Mononuclear cell (primary cell): Measurements from ENCODE around the gene TRAPPC14. TPM values are rescaled to one million over a fixed set of nuclear protein-coding genes. Genes with fewer than 3 reads are reported as not detected.
"Not testable (repeated sequence)": the region's sequence is repeated elsewhere in the genome, so short reads cannot be mapped to it uniquely, and the experiment has no call there.

Experiments
- H3K27me3 ChIP-seq: 2 replicates; pipeline ENCODE4 v1.6.0; 2011; ENCODE audit warnings: low read length, control low read depth; ENCODE audit not compliant: insufficient read depth
- H3K4me1 ChIP-seq: 2 replicates; pipeline ENCODE4 v1.5.1; 2011; ENCODE audit warnings: mild to moderate bottlenecking, low read length, control low read depth; ENCODE audit not compliant: insufficient read depth
- H3K4me3 ChIP-seq: 2 replicates; pipeline ENCODE4 v1.5.1; 2011; ENCODE audit warnings: mild to moderate bottlenecking, low read length, moderate library complexity
- H3K9me3 ChIP-seq: 2 replicates; pipeline ENCODE4 v1.5.1; 2011; ENCODE audit warnings: low read depth, mild to moderate bottlenecking, control low read depth, low read length
- total RNA-seq: library from RNA; depleted of rRNA; stranded (reverse); fragments of >200 nt; gene quantifications from one replicate; pipeline ENCODE4 v1.2.3, GENCODE V29; 2012

TRAPPC14 gene
- total RNA-seq, result 19.1 TPM

DNA sequence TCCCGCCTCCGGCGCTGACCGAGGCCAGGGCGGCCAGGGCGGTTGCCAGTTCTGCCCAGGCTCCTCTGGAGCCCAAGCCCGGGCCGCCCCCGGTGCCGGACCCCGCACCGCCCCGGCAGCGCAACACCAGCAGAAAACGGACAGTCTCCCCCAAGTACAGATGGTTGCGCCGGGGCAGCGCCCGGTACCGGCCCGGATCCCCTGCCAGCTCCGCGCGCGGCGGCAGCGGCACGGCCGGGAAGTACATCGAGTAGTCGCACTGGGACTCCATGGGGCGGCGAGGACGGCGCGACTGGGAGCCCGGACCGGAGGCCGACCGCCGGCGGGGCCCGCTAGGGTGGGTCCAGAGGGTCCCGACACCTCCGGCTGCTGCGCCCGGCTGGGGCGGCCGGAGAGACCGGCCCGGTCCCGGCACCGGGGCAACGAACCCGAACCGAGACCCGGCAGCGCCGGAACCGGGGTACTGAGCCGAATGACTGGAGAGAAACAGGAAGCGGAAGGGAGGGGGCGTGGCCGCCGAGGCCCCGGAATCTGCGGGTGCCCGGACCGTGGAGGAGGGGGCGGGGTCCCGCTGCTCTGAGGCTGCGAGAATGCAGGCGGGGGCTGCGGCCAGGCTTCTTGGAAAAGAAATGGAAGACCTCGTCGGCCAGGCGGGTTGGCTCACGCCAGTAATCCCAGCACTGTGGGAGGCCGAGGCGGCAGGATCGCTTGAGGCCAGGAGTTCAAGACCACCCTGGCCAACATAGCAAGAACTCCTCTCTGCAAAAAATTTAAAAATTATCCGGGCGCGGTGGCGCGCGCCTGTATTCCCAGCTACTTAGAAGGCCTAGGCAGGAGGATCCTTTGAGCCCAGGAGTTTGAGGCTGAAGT lies at the start of gene TRAPPC14:
TSS of gene TRAPPC14 (minus strand) at position 495 of the 870 bp plus-strand sequence. CDS start at position 271, 224 bp downstream.
- H3K4me1 ChIP-seq, result peaks cover 59% of the 10 kb centered on the region
- H3K4me3 ChIP-seq, result peak within 1 kb of the TSS; percentile 83
- no peaks in the 10 kb centered on the region for H3K27me3 ChIP-seq
- H3K9me3 ChIP-seq, result no peaks in the 10 kb centered on the region

- H3K9me3 ChIP-seq, result no peaks in the 10 kb centered on the region
- peaks cover 17% of the 10 kb centered on the region for H3K4me1 ChIP-seq
- H3K4me3 ChIP-seq, result no peak overlapping the region
- H3K27me3 ChIP-seq, result no peaks in the 10 kb centered on the region
Measured at GRCh38 chr7:100204454-100204853, 45.9 kb upstream of the TRAPPC14 start.

- H3K27me3 ChIP-seq, result no peaks in the 10 kb centered on the region
Measured at GRCh38 chr7:100200693-100201092, 42.2 kb upstream of the TRAPPC14 start.

DNA sequence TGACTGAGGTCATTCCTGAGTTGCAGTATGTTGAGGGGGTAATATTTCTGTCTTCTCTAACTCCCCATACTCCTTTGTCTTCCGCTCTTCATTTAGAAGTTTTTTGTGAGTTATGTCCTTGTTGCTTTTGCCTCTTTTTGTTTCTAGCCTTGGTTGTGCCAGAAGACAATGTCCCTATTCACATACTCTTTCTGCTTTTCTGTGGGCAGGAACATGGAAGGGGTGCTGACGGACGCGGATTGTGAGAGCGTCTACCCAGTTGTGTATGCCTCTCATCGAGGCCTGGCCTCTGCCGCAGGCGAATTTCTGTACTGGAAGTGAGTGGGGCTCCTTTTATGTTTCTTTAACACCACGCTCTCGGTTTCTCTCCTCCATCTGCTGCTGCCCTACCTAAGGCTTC lies 39.7 kb upstream of the TRAPPC14 start:
- H3K4me1 ChIP-seq, result peaks cover 11% of the 10 kb centered on the region
- H3K27me3 ChIP-seq, result no peaks in the 10 kb centered on the region
- no peaks in the 10 kb centered on the region for H3K9me3 ChIP-seq
- no peak overlapping the region for H3K4me3 ChIP-seq

More at GRCh38 chr7:100200693-100201092, 42.2 kb upstream of the TRAPPC14 start:
- Histone ChIP-seq H3K4me3 (no peak overlapping the region), H3K4me1 (peaks cover 5% of the 10 kb centered on the region), H3K9me3 (no peaks in the 10 kb centered on the region)

DNA sequence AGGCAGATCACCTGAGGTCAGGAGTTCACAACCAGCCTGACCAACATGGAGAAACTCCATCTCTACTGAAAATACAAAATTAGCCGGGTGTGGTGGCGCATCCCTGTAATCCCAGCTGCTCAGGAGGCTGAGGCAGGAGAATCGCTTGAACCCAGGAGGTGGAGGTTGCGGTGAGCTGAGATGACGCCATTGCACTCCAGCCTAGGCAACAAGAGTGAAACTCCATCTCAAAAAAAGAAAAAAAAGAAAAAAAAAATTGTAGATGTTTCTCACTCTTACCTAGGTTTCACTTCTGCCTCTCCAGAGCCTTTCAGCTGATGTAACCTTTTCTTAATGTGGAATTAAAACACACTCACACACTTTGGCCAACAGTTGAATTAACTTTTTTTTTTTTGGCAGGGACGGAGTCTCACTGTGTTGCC lies 37.4 kb upstream of the TRAPPC14 start:
- not testable (repeated sequence) for H3K27me3 ChIP-seq, H3K9me3 ChIP-seq, H3K4me3 ChIP-seq
- H3K4me1 ChIP-seq, result peaks cover 31% of the 10 kb centered on the region

DNA sequence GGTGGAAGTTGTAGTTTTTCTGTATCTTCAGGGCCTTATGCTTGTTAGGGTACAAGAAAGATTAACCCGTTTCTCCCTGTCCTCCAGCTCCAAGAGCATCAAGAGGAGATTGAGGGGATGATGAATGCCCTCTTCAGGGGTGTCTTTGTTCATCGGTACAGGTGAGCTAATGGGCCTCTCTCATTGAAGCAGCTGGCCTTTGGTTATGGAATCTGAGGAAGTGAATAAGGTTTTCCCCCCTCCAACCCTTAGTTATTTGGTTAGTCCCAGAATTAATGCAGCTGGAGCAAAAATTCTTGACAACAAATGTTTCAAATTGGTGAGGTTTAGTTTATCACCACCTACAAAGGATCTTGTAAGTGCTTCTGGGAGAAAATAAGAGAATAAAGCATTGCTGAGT lies 36.7 kb upstream of the TRAPPC14 start:
- Histone ChIP-seq H3K9me3 (no peaks in the 10 kb centered on the region), H3K4me3 (no peak overlapping the region), H3K27me3 (no peaks in the 10 kb centered on the region), H3K4me1 (peaks cover 31% of the 10 kb centered on the region)

DNA sequence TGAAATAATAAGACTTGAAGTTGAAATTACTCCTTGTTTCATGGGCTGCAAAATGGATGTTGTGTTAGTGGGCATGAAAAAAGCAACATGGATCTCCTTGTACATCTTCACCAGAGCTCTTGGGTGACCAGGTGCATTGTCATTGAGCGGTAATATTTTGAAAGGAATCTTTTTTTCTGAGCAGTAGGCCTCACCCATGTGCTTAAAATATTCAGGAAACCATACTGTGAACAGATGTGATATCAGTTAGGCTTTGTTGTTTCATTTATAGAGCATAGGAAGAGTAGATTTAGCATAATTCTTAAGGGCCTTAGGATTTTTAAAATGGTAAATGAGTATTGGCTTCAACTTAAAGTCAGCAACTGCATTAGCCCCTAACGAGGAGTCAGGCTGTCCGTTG lies 34.4 kb upstream of the TRAPPC14 start:
- Histone ChIP-seq H3K4me1 (peaks cover 27% of the 10 kb centered on the region), H3K9me3 (no peaks in the 10 kb centered on the region), H3K27me3 (no peaks in the 10 kb centered on the region), H3K4me3 (no peak overlapping the region)

GRCh38 chr7:100192281-100192862 lies 33.8 kb upstream of the TRAPPC14 start:
- H3K4me1 ChIP-seq, result peaks cover 27% of the 10 kb centered on the region
- H3K4me3 ChIP-seq, H3K9me3 ChIP-seq, H3K27me3 ChIP-seq: not testable (repeated sequence)

DNA sequence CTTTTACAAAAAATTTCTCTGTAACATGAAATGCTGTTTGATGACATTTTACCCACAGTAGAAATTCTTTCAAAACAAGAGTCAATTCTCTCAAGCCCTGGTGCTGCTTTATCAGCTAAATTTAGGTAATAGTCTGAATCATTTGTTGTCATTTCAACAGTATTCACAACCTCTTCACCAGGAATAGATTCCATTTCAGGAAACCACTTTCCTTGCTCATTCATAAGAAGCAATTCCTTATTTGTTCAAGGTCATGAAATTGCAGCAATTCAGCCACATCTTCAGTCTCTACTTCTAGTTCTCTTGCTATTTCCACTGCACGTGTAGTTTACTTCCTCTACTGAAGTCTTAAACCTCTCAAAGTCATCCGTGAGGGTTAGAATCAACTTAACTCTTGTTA lies 33.3 kb upstream of the TRAPPC14 start:
- Histone ChIP-seq H3K27me3 (no peaks in the 10 kb centered on the region), H3K9me3 (no peaks in the 10 kb centered on the region), H3K4me3 (no peak overlapping the region), H3K4me1 (peaks cover 27% of the 10 kb centered on the region)

GRCh38 chr7:100190048-100190711 lies 31.7 kb upstream of the TRAPPC14 start:
- no peaks in the 10 kb centered on the region for H3K27me3 ChIP-seq
- no peak overlapping the region for H3K4me3 ChIP-seq
- no peaks in the 10 kb centered on the region for H3K9me3 ChIP-seq
- peaks cover 22% of the 10 kb centered on the region for H3K4me1 ChIP-seq

DNA sequence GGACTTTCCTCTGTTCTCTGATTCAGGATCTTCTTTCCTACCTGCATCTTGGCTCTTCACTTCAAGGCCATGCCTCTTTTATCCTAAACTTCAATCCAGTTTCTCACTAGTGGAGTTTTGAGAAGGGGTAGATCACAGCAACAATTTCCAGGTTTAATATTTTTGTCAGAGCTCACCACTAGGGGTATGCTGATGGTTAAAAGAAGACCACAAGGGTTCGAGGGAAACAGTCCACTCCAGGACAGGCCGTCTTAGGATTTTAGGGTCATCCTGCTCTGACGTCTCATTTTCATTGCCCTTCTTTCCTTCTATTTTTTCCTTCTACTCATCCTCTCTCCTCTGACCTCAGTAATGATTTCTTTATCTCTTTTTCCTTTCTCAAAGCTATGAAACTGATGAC lies 30.5 kb upstream of the TRAPPC14 start:
- H3K4me3 ChIP-seq, result no peak overlapping the region
- H3K9me3 ChIP-seq, result no peaks in the 10 kb centered on the region
- no peaks in the 10 kb centered on the region for H3K27me3 ChIP-seq
- peaks cover 20% of the 10 kb centered on the region for H3K4me1 ChIP-seq

DNA sequence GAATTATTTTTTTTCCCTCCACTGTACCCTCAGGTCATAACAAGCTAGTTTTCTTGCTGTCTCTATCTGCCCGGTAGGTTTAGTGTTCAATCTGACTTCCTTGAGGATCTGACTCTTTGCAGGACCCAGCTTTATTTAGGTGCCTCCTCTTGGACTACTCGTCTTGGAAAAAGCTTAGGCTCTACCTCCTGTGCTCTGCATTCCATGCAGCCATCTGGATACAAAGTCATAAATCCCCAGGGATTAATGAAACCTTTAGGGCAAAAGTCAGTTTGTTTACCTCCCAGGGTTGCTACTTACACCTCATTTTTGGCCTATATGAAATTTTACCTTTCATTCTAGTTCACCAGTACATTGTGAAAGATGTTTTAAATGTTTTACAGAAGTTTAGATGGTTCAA lies 27.2 kb upstream of the TRAPPC14 start:
- no peaks in the 10 kb centered on the region for H3K9me3 ChIP-seq
- no peaks in the 10 kb centered on the region for H3K27me3 ChIP-seq
- peaks cover 1% of the 10 kb centered on the region for H3K4me1 ChIP-seq
- no peak overlapping the region for H3K4me3 ChIP-seq

GRCh38 chr7:100183090-100183489 lies 24.6 kb upstream of the TRAPPC14 start:
- not testable (repeated sequence) for H3K4me3 ChIP-seq, H3K9me3 ChIP-seq, H3K27me3 ChIP-seq
- peaks cover 11% of the 10 kb centered on the region for H3K4me1 ChIP-seq

- not testable (repeated sequence) for H3K9me3 ChIP-seq, H3K4me3 ChIP-seq, H3K27me3 ChIP-seq
- H3K4me1 ChIP-seq, result peaks cover 16% of the 10 kb centered on the region
Measured at GRCh38 chr7:100182616-100183015, 24.1 kb upstream of the TRAPPC14 start.

DNA sequence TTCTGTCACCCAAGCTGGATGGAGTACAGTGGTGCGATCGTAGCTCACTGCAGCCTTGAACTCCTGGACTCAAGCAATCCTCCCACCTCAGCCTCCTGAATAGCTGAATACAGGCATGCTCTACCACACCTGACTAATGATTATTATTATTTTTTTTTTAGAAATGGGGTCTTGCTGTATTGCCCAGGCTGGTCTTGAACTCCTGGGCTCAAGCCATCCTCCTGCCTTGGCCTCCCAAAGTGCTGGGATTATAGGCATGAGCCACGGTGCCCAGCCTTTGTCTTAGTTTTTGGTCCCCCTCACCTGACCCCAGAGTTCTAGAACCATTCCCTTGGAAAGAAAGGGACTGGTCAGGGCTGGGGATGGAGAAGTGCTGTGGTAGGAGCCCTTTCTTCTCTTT lies 21.6 kb upstream of the TRAPPC14 start:
- H3K4me3 ChIP-seq, H3K9me3 ChIP-seq, H3K27me3 ChIP-seq: not testable (repeated sequence)
- peaks cover 22% of the 10 kb centered on the region for H3K4me1 ChIP-seq
